ENCODE measurements around the gene PNPLA5. TPM values are rescaled to one million over a fixed set of nuclear protein-coding genes. Genes with fewer than 3 reads are reported as not detected.
A peak's percentile ranks its signal among the peaks of the same experiment; 100 is the strongest.
"Not testable (repeated sequence)": the region's sequence is repeated elsewhere in the genome, so short reads cannot be mapped to it uniquely, and the experiment has no call there.

The PNPLA5 gene
- total RNA-seq, 1 donor from 2014 or later: not detected

GRCh38 chr22:43881091-43882061, 10.4 kb downstream of the PNPLA5 start:
- no peak for ATAC-seq

GRCh38 chr22:43880541-43880991, 11.2 kb downstream of the PNPLA5 start:
- ATAC-seq: no peak

GRCh38 chr22:43879901-43880540, 11.8 kb downstream of the PNPLA5 start:
- ATAC-seq: no peak

- ATAC-seq: no peak
These were observed 12.8 kb downstream of the PNPLA5 start for GRCh38 chr22:43878831-43879550.

- ATAC-seq: no peak
These were observed 13.6 kb downstream of the PNPLA5 start for GRCh38 chr22:43878079-43878795.

GRCh38 chr22:43876866-43877509, 14.8 kb downstream of the PNPLA5 start:
- no peak for ATAC-seq

- ATAC-seq: no peak
These were observed 22.0 kb downstream of the PNPLA5 start for GRCh38 chr22:43869799-43870198.

GRCh38 chr22:43869001-43869400, 22.8 kb downstream of the PNPLA5 start:
- not testable (repeated sequence) for ATAC-seq

- peak; percentile 51 for ATAC-seq
These were observed 23.8 kb downstream of the PNPLA5 start for GRCh38 chr22:43867839-43868635.

GRCh38 chr22:43862882-43863202, 29.0 kb downstream of the PNPLA5 start:
- ATAC-seq: no peak

- no peak for ATAC-seq
These were observed 29.5 kb downstream of the PNPLA5 start, which contains the start of gene SULT4A1 for GRCh38 chr22:43862074-43862881. Gene SULT4A1 (minus strand): TSS chr22:43862513. CDS start chr22:43862382, 131 bp downstream.

- no peak for ATAC-seq
These were observed 30.3 kb downstream of the PNPLA5 start for GRCh38 chr22:43861529-43861928.

GRCh38 chr22:43860831-43861230, 31.0 kb downstream of the PNPLA5 start:
- no peak for ATAC-seq

GRCh38 chr22:43860126-43860525, 31.7 kb downstream of the PNPLA5 start:
- no peak for ATAC-seq

- no peak for ATAC-seq
These were observed 32.2 kb downstream of the PNPLA5 start for GRCh38 chr22:43859621-43860020.

GRCh38 chr22:43859176-43859575, 32.6 kb downstream of the PNPLA5 start:
- no peak for ATAC-seq

- ATAC-seq: no peak
These were observed 33.5 kb downstream of the PNPLA5 start for GRCh38 chr22:43858156-43858895.

- no peak for ATAC-seq
These were observed 34.4 kb downstream of the PNPLA5 start for GRCh38 chr22:43857367-43857766.

- no peak for ATAC-seq
These were observed 36.4 kb downstream of the PNPLA5 start for GRCh38 chr22:43855431-43855830.

Data from esophagus mucosa (tissue), 1 donor.